ENCODE data around the gene AMHR2. TPM values are rescaled to one million over a fixed set of nuclear protein-coding genes. Genes with fewer than 3 reads are reported as not detected.

AMHR2 gene
- polyA plus RNA-seq, 3 donors, result 0.26 to 0.30 (median 0.29) TPM

DNA sequence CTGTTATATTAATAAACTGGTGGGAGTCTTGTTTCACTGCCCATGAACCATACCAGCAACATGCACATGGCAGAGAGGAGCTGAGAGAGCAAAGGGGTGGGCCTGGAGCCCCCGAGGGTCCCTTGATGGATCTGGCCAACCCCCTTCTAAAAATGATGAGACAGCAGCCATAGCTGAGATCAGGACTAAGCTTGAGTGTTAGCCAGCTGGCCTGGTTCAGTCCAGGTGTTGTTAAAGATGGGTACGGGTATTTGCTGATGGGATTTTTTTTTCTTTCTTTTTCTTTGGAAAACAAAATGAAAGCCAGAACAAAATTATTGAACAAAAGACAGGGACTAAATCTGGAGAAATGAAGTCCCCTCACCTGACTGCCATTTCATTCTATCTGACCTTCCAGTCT is 44.2 kb downstream of the AMHR2 start:
- DNase-seq (ENCODE audit: extremely low read depth in 1 of 11, low read depth in 9 of 11, low spot score in 4 of 11), result no peak

DNA sequence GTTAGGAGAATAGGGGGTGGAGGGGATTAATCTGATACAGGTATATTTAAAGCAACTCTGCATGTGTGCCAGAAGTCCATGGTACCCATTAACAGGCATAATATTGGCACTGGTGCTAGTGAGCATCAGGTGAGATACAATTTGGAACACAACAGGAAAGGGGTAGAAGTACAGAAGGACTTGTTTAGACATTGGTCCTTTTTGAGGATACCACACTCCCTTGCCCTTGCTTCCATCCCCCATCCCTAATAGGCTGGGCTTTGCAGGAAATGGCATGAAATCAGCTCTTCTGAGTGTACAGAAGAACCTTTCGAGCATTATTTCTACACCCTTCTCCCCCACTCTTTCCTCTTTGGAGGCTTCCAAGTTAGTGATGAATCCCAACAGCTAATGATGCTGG is 44.6 kb downstream of the AMHR2 start:
- DNase-seq (ENCODE audit: extremely low read depth in 1 of 11, low read depth in 9 of 11, low spot score in 4 of 11), result no peak

DNA sequence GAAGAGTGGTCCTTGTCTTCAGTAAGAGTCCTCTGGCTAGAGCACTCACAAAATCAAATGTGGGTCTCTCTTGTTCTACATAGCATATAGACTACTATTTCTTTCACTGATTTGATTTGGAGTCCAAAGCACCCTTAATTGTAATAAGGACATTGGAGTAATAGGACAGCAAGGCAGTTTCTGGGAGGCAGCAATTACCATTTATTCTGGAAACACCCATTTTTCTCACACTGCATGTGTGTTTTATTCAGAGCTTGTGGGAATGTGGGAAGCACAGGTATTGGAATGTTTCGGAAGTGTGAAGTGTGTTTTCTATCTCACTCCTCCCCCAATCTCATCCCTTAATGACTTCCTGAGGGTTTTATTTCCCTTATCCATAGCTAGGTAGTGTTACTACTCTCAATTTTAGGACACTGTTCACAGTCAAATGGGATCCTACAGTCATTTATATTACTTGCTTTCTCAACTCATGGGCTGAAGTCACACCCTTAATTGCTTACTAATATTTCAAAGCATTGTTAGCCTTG is 48.5 kb downstream of the AMHR2 start:
- no peak for DNase-seq (ENCODE audit: extremely low read depth in 1 of 11, low read depth in 9 of 11, low spot score in 4 of 11)

DNA sequence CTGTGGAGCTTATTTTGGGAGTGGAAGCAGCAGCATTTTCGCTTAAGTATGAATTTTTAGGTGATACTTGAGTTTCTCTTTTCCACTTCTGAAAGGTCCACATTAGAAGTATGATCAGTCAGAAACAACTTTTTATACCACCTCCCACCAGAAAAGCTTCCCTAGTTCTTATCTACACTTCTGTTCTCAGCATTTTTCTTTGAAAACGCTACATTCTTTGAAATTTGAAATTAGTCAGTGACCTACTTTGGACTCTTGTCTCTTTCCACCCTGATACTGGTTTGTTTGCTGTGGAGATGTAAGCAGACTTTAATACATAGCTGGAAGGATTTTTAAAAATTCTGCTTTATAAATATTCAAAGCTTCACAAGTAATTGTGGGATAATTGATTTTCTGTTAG is 50.4 kb downstream of the AMHR2 start:
- no peak for DNase-seq (ENCODE audit: extremely low read depth in 1 of 11, low read depth in 9 of 11, low spot score in 4 of 11)

DNA sequence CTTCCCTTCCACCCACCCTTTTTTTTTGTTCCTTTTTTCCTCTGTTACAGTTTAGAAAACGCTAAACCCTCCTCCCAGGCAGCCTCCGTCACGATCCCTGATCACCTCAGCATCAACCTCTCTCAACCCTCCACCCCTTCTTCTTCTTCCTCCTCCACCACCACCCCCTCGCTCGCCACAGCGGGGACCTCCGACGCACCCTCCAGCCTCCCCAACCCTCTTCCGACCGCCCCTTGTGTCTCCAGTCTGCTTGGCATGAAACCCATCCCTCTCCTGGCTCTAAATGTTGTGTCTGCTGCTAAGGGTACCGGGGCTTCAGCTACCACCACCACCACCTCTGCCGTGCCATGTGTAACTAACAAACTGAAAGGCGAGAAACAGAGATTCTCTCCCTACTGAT is 51.2 kb downstream of the AMHR2 start:
- no peak for DNase-seq (ENCODE audit: extremely low read depth in 1 of 11, low read depth in 9 of 11, low spot score in 4 of 11)

DNA sequence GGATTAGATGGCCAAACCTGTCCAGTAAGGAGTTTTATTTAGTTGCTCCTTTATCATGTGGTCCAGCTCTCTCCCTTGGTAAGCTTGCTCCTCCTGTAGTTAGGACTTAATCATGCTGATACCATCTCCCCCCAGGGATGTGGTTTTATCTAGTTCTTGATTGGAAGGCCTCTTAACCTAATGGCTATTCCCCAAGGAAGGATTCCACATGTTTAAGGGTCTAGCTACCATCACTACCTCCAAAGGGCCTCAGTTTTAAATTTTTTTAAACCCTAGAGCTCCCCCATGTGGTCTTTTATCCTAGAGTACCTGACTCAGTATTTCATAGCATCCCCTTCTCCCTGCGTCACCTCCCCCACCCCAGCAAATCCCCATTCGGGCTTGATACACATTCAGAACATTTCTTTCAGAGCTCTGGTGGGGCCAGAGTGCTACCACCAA is 53.1 kb downstream of the AMHR2 start:
- no peak for DNase-seq (ENCODE audit: extremely low read depth in 1 of 11, low read depth in 9 of 11, low spot score in 4 of 11)

DNA sequence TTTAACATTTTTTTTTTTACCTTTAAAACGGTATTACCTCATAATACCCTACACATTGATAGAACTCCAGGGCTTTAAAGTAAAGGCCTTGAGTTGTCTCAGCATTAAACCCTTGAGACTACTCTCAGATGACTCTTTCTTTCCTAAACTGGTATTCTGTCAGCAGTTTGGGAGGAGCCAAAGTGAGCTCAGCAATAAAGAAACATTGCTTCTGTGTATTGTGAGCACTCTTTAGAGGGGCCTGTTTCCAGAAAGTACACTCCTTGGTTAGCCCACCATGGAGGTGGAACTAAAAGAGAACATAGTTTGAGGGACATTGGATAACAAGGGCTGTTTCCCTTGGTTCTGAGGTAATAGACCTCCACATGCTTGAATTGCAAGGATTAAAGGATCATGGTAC is 55.2 kb downstream of the AMHR2 start:
- DNase-seq (ENCODE audit: extremely low read depth in 1 of 11, low read depth in 9 of 11, low spot score in 4 of 11), result no peak

DNA sequence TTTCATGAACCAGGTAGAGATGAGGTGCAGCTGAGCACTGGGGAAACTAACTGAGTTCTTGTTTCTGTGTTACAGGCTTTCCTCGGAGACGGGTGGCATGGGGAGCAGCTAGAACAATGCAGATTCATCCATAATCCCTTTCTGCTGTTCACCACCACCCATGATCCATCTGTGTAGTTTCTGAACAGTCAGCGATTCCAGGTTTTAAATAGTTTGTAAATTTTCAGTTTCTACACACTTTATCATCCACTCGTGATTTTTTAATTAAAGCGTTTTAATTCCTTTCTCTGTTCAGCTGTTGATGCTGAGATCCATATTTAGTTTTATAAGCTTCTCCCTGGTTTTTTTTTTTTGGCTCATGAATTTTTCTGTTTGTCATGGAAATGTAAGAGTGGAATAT is 55.7 kb downstream of the AMHR2 start:
- DNase-seq (ENCODE audit: extremely low read depth in 1 of 11, low read depth in 9 of 11, low spot score in 4 of 11), result no peak

DNA sequence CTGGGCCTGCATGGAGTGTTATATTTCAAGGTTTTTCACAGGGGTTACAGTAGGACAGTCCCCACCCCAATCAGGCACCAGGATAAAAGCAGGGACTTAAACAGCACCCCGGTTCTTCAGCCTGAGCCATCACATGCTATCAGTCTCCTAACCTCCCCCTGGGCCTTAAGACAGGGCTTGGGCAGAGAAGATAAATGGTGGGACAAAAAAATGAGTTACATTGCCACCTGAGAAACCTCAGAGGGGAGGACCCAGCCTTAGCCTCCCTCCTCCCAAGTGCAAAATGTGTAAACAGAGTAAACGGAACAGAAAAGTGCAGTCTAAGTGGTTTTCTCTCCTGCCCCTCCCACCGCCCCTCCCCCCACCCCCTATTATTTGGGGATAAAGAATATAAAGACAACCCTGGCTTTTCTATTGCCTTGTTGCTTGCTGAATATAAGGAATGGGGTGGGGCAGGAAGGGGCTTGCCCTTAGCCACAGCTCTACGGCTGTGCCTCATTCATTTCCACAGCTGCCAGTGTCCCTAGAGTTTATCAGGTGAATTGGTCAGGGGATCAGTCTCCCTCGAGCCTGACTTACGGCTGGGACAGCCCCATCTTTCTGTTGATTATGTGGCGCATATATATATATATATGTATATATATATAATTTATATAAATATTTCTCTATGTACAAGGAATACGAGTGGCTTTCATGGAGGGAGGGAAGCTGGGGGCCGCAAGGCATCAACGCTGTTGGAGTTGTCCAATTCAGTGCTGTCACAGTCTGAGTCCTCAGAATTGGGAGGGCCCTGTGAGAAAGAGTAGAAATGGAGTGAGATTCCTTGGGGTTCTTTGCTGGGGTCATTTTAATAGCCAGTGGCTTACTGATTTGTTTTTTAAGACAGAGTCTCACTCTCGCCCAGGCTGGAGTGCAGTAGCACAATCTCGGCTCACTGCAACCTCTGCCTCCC is 57.1 kb downstream of the AMHR2 start:
- DNase-seq (ENCODE audit: extremely low read depth in 1 of 11, low read depth in 9 of 11, low spot score in 4 of 11), result no peak

Other genes starting within 250 kb of the AMHR2 start
- 10 to 100 TPM; 73.3 to 78.5 (median 74.5) TPM for gene ZNF740, start 243.1 kb upstream of the AMHR2 start, polyA plus RNA-seq (ENCODE audit: insufficient read length in 3 of 3)
- gene CSAD, start 242.9 kb upstream of the AMHR2 start, polyA plus RNA-seq (ENCODE audit: insufficient read length in 3 of 3), result 100 to 1,000 TPM in 1 of 3 donors, 10 to 100 TPM in 2; 44.3 to 111 (median 47.0) TPM
- 1 to 10 TPM; 1.4 to 2.3 (median 1.5) TPM for gene ITGB7, start 216.6 kb upstream of the AMHR2 start, polyA plus RNA-seq (ENCODE audit: insufficient read length in 3 of 3)
- 10 to 100 TPM; 28.4 to 36.6 (median 31.4) TPM for gene RARG, start 191.6 kb upstream of the AMHR2 start, polyA plus RNA-seq (ENCODE audit: insufficient read length in 3 of 3)
- 10 to 100 TPM; 11.6 to 13.0 (median 12.5) TPM for gene ESPL1, start 155.6 kb upstream of the AMHR2 start, polyA plus RNA-seq (ENCODE audit: insufficient read length in 3 of 3)
- 100 to 1,000 TPM; 594 to 736 (median 735) TPM for gene PFDN5, start 128.3 kb upstream of the AMHR2 start, polyA plus RNA-seq (ENCODE audit: insufficient read length in 3 of 3)
- 10 to 100 TPM; 45.0 to 57.6 (median 53.7) TPM for gene MYG1, start 124.2 kb upstream of the AMHR2 start, polyA plus RNA-seq (ENCODE audit: insufficient read length in 3 of 3)
- 10 to 100 TPM; 78.6 to 96.1 (median 82.0) TPM for gene AAAS, start 102.2 kb upstream of the AMHR2 start, polyA plus RNA-seq (ENCODE audit: insufficient read length in 3 of 3)
- gene SP7, start 87.5 kb upstream of the AMHR2 start, polyA plus RNA-seq (ENCODE audit: insufficient read length in 3 of 3), result under 1 TPM in 2 of 3 donors, not detected in 1; 0.20 to 0.23 TPM
- 10 to 100 TPM; 74.4 to 86.0 (median 83.6) TPM for gene SP1, start 43.7 kb upstream of the AMHR2 start, polyA plus RNA-seq (ENCODE audit: insufficient read length in 3 of 3)
- 100 to 1,000 TPM; 164 to 186 (median 169) TPM for gene PRR13, start 17.9 kb downstream of the AMHR2 start, polyA plus RNA-seq (ENCODE audit: insufficient read length in 3 of 3)
- gene PCBP2, start 28.2 kb downstream of the AMHR2 start, polyA plus RNA-seq (ENCODE audit: insufficient read length in 3 of 3), result 1,000 to 10,000 TPM; 1,105 to 1,163 (median 1,124) TPM
- 10 to 100 TPM; 25.6 to 42.5 (median 26.1) TPM for gene MAP3K12, start 75.6 kb downstream of the AMHR2 start, polyA plus RNA-seq (ENCODE audit: insufficient read length in 3 of 3)
- gene TARBP2, start 77.4 kb downstream of the AMHR2 start, polyA plus RNA-seq (ENCODE audit: insufficient read length in 3 of 3), result 10 to 100 TPM; 43.4 to 54.1 (median 49.4) TPM
- gene NPFF, start 83.6 kb downstream of the AMHR2 start, polyA plus RNA-seq (ENCODE audit: insufficient read length in 3 of 3), result under 1 TPM; 0.47 to 1.00 (median 0.81) TPM
- gene ATF7, start 202.5 kb downstream of the AMHR2 start, polyA plus RNA-seq (ENCODE audit: insufficient read length in 3 of 3), result 10 to 100 TPM; 41.3 to 43.9 (median 43.6) TPM